ENCODE results near the gene OR2G2. TPM values are rescaled to one million over a fixed set of nuclear protein-coding genes. Genes with fewer than 3 reads are reported as not detected.

OR2G2 gene
- total RNA-seq = not detected

GRCh38 chr1:247588060-247588459 lies at the start of gene OR2G2:
Gene OR2G2, plus strand, starts transcription at chr1:247588360. Its CDS starts 0 bp downstream, at chr1:247588360.
- Mint-ChIP-seq H3K9me3 (ENCODE audit: low read depth) (no peaks in the 10 kb centered on the region), H3K27ac (no peak within 1 kb of the TSS), H3K36me3 (ENCODE audit: low read depth) (no peaks in the 10 kb centered on the region), H3K27me3 (peaks cover 9% of the 10 kb centered on the region), H3K4me3 (no peak within 1 kb of the TSS), H3K4me1 (no peaks in the 10 kb centered on the region)
- intact Hi-C loops (cut with DNase I, micrococcal nuclease) = no loop called here
- ATAC-seq = no peak
- DNase-seq = no peak
- POLR2A ChIA-PET = no interaction called here
- CTCF ChIA-PET = interaction anchor here (0.8 kb wide), 1 partner anchor 99 kb away, joined by 3 read pairs; no protein-coding TSS in a partner anchor

- ChIA-PET CTCF (interaction anchor here (0.5 to 0.6 kb wide), 2 partner anchors 9 to 175 kb away, joined by 3 to 6 read pairs; no protein-coding TSS in a partner anchor), POLR2A (no interaction called here)
- H3K9me3 Mint-ChIP-seq (ENCODE audit: low read depth) = no peaks in the 10 kb centered on the region
- H3K4me1 Mint-ChIP-seq = peaks cover 12% of the 10 kb centered on the region
- H3K27me3 Mint-ChIP-seq = peaks cover 15% of the 10 kb centered on the region
- no peaks in the 10 kb centered on the region for H3K36me3 Mint-ChIP-seq (ENCODE audit: low read depth)
- DNase-seq (no peak), ATAC-seq (no peak)
- intact Hi-C loops (cut with DNase I, micrococcal nuclease) = no loop called here
- H3K4me3 Mint-ChIP-seq = no peak overlapping the region
- no peak overlapping the region for H3K27ac Mint-ChIP-seq
Observed at GRCh38 chr1:247538561-247538960, 49.6 kb upstream of the OR2G2 start.

- no peak for ATAC-seq
Observed at GRCh38 chr1:247539215-247539614, 48.9 kb upstream of the OR2G2 start.

GRCh38 chr1:247540581-247540980 lies 47.6 kb upstream of the OR2G2 start:
- ChIA-PET POLR2A (no interaction called here), CTCF (interaction anchor here (0.6 kb wide), 1 partner anchor 210 kb away, joined by 4 read pairs; no protein-coding TSS in a partner anchor)
- DNase-seq = no peak
- Mint-ChIP-seq H3K36me3 (ENCODE audit: low read depth) (no peaks in the 10 kb centered on the region), H3K27ac (no peak overlapping the region), H3K4me3 (no peak overlapping the region), H3K9me3 (ENCODE audit: low read depth) (no peaks in the 10 kb centered on the region), H3K4me1 (peaks cover 6% of the 10 kb centered on the region), H3K27me3 (peaks cover 19% of the 10 kb centered on the region)
- ATAC-seq = no peak
- intact Hi-C loops (cut with DNase I, micrococcal nuclease) = no loop called here

More at GRCh38 chr1:247539215-247539614, 48.9 kb upstream of the OR2G2 start:
- H3K4me3 Mint-ChIP-seq = no peak overlapping the region
- no peak for DNase-seq
- intact Hi-C loops (cut with DNase I, micrococcal nuclease) = no loop called here
- H3K4me1 Mint-ChIP-seq = peaks cover 12% of the 10 kb centered on the region
- no peaks in the 10 kb centered on the region for H3K36me3 Mint-ChIP-seq (ENCODE audit: low read depth)
- ChIA-PET CTCF (interaction anchor here (0.6 kb wide), 1 partner anchor 176 kb away, joined by 3 read pairs; no protein-coding TSS in a partner anchor), POLR2A (no interaction called here)
- H3K9me3 Mint-ChIP-seq (ENCODE audit: low read depth) = no peaks in the 10 kb centered on the region
- peaks cover 17% of the 10 kb centered on the region for H3K27me3 Mint-ChIP-seq
- no peak overlapping the region for H3K27ac Mint-ChIP-seq

GRCh38 chr1:247542811-247543210 lies 45.3 kb upstream of the OR2G2 start:
- H3K36me3 Mint-ChIP-seq (ENCODE audit: low read depth) = no peaks in the 10 kb centered on the region
- DNase-seq (no peak), ATAC-seq (no peak)
- H3K4me3 Mint-ChIP-seq = no peak overlapping the region
- H3K9me3 Mint-ChIP-seq (ENCODE audit: low read depth) = no peaks in the 10 kb centered on the region
- no peak overlapping the region for H3K27ac Mint-ChIP-seq
- peaks cover 3% of the 10 kb centered on the region for H3K4me1 Mint-ChIP-seq
- intact Hi-C loops (cut with DNase I, micrococcal nuclease) = no loop called here
- CTCF ChIA-PET = interaction anchor here (1.1 kb wide), 2 partner anchors 11 to 54 kb away, joined by 3 read pairs; no protein-coding TSS in a partner anchor
- H3K27me3 Mint-ChIP-seq = peaks cover 28% of the 10 kb centered on the region
- POLR2A ChIA-PET = no interaction called here

- Mint-ChIP-seq H3K27ac (no peak overlapping the region), H3K4me1 (peaks cover 10% of the 10 kb centered on the region), H3K4me3 (no peak overlapping the region), H3K27me3 (peaks cover 26% of the 10 kb centered on the region), H3K9me3 (ENCODE audit: low read depth) (no peaks in the 10 kb centered on the region), H3K36me3 (ENCODE audit: low read depth) (no peaks in the 10 kb centered on the region)
- ChIA-PET POLR2A (no interaction called here), CTCF (interaction anchor here (0.8 kb wide), 1 partner anchor 174 kb away, joined by 4 read pairs; no protein-coding TSS in a partner anchor)
- DNase-seq (no peak), ATAC-seq (no peak)
- intact Hi-C loops (cut with DNase I, micrococcal nuclease) = no loop called here
Observed at GRCh38 chr1:247548092-247548491, 40.1 kb upstream of the OR2G2 start.

GRCh38 chr1:247548769-247549182 lies 39.4 kb upstream of the OR2G2 start, which contains the start of gene GCSAML:
Gene GCSAML, plus strand, starts transcription at chr1:247549134. Its CDS starts 58 bp downstream, at chr1:247549192.
- DNase-seq = peak; percentile 43
- no peaks in the 10 kb centered on the region for H3K9me3 Mint-ChIP-seq (ENCODE audit: low read depth)

GRCh38 chr1:247551721-247552120 lies 36.4 kb upstream of the OR2G2 start:
- H3K4me1 Mint-ChIP-seq = peaks cover 10% of the 10 kb centered on the region
- POLR2A ChIA-PET = no interaction called here
- H3K9me3 Mint-ChIP-seq (ENCODE audit: low read depth) = no peaks in the 10 kb centered on the region
- peaks cover 18% of the 10 kb centered on the region for H3K27me3 Mint-ChIP-seq
- intact Hi-C loops (cut with DNase I, micrococcal nuclease) = no loop called here
- CTCF ChIA-PET = no interaction called here
- ATAC-seq = no peak
- no peak overlapping the region for H3K27ac Mint-ChIP-seq
- H3K36me3 Mint-ChIP-seq (ENCODE audit: low read depth) = no peaks in the 10 kb centered on the region
- H3K4me3 Mint-ChIP-seq = no peak overlapping the region
- no peak for DNase-seq

More at GRCh38 chr1:247548769-247549182, 39.4 kb upstream of the OR2G2 start, which contains the start of gene GCSAML:
- ATAC-seq = no peak
- H3K36me3 Mint-ChIP-seq (ENCODE audit: low read depth) = no peaks in the 10 kb centered on the region
- ChIA-PET CTCF (no interaction called here), POLR2A (no interaction called here)
- H3K27ac Mint-ChIP-seq = no peak within 1 kb of the TSS
- intact Hi-C loops (cut with DNase I, micrococcal nuclease) = no loop called here
- H3K27me3 Mint-ChIP-seq = peaks cover 26% of the 10 kb centered on the region
- no peak within 1 kb of the TSS for H3K4me3 Mint-ChIP-seq
- H3K4me1 Mint-ChIP-seq = peaks cover 10% of the 10 kb centered on the region

- no peak overlapping the region for H3K4me3 Mint-ChIP-seq
- H3K36me3 Mint-ChIP-seq (ENCODE audit: low read depth) = no peaks in the 10 kb centered on the region
- ATAC-seq = no peak
- intact Hi-C loops (cut with DNase I, micrococcal nuclease) = no loop called here
- DNase-seq = no peak
- peaks cover 14% of the 10 kb centered on the region for H3K27me3 Mint-ChIP-seq
- no peaks in the 10 kb centered on the region for H3K9me3 Mint-ChIP-seq (ENCODE audit: low read depth)
- peaks cover 10% of the 10 kb centered on the region for H3K4me1 Mint-ChIP-seq
- ChIA-PET POLR2A (no interaction called here), CTCF (no interaction called here)
- H3K27ac Mint-ChIP-seq = no peak overlapping the region
Observed at GRCh38 chr1:247552231-247552630, 35.9 kb upstream of the OR2G2 start.

GRCh38 chr1:247557926-247558674 lies 30.1 kb upstream of the OR2G2 start:
- CTCF ChIA-PET = no interaction called here
- H3K27ac Mint-ChIP-seq = no peak overlapping the region
- no peaks in the 10 kb centered on the region for H3K9me3 Mint-ChIP-seq (ENCODE audit: low read depth)
- no peaks in the 10 kb centered on the region for H3K36me3 Mint-ChIP-seq (ENCODE audit: low read depth)
- DNase-seq (no peak), ATAC-seq (no peak)
- peaks cover 7% of the 10 kb centered on the region for H3K4me1 Mint-ChIP-seq
- POLR2A ChIA-PET = no interaction called here
- H3K27me3 Mint-ChIP-seq = peaks cover 4% of the 10 kb centered on the region
- intact Hi-C loops (cut with DNase I, micrococcal nuclease) = no loop called here
- no peak overlapping the region for H3K4me3 Mint-ChIP-seq

- Mint-ChIP-seq H3K36me3 (ENCODE audit: low read depth) (no peaks in the 10 kb centered on the region), H3K4me1 (peaks cover 7% of the 10 kb centered on the region), H3K9me3 (ENCODE audit: low read depth) (no peaks in the 10 kb centered on the region), H3K27ac (no peak overlapping the region), H3K4me3 (no peak overlapping the region), H3K27me3 (peaks cover 4% of the 10 kb centered on the region)
- ChIA-PET POLR2A (no interaction called here), CTCF (interaction anchor here (0.6 kb wide), 1 partner anchor 1759 kb away, joined by 4 read pairs; no protein-coding TSS in a partner anchor)
- intact Hi-C loops (cut with DNase I, micrococcal nuclease) = no loop called here
- no peak for DNase-seq
- no peak for ATAC-seq
Observed at GRCh38 chr1:247561711-247562110, 26.4 kb upstream of the OR2G2 start.

GRCh38 chr1:247562198-247562597 lies 26.0 kb upstream of the OR2G2 start:
- DNase-seq (no peak), ATAC-seq (no peak)
- Mint-ChIP-seq H3K9me3 (ENCODE audit: low read depth) (no peaks in the 10 kb centered on the region), H3K4me1 (peaks cover 7% of the 10 kb centered on the region), H3K4me3 (no peak overlapping the region), H3K36me3 (ENCODE audit: low read depth) (no peaks in the 10 kb centered on the region), H3K27me3 (peaks cover 4% of the 10 kb centered on the region), H3K27ac (no peak overlapping the region)
- CTCF ChIA-PET = interaction anchor here (0.6 kb wide), 1 partner anchor 1759 kb away, joined by 4 read pairs; no protein-coding TSS in a partner anchor
- POLR2A ChIA-PET = no interaction called here
- intact Hi-C loops (cut with DNase I, micrococcal nuclease) = no loop called here
